HG03457 (cell line): ENCODE measurements around the gene TNFSF13B.
"Not testable (repeated sequence)": the region's sequence is repeated elsewhere in the genome, so short reads cannot be mapped to it uniquely, and the experiment has no call there.

Source experiments
- ATAC-seq: cut with Tn5 transposase; IDR thresholded peaks from one replicate; pipeline ENCODE4 v1.9.1; 2021; ENCODE audit warnings: moderate number of reproducible peaks; ENCODE audit not compliant: unreplicated experiment

TNFSF13B gene, protein sequence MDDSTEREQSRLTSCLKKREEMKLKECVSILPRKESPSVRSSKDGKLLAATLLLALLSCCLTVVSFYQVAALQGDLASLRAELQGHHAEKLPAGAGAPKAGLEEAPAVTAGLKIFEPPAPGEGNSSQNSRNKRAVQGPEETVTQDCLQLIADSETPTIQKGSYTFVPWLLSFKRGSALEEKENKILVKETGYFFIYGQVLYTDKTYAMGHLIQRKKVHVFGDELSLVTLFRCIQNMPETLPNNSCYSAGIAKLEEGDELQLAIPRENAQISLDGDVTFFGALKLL

DNA sequence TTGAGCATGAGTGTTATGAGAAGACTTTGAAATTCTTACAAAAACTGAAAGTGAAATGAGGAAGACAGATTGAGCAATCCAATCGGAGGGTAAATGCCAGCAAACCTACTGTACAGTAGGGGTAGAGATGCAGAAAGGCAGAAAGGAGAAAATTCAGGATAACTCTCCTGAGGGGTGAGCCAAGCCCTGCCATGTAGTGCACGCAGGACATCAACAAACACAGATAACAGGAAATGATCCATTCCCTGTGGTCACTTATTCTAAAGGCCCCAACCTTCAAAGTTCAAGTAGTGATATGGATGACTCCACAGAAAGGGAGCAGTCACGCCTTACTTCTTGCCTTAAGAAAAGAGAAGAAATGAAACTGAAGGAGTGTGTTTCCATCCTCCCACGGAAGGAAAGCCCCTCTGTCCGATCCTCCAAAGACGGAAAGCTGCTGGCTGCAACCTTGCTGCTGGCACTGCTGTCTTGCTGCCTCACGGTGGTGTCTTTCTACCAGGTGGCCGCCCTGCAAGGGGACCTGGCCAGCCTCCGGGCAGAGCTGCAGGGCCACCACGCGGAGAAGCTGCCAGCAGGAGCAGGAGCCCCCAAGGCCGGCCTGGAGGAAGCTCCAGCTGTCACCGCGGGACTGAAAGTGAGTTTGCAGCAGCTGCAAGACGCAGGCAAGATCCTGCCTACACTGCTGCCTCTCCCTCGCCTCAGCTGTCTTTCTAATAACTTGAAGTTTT lies at the start of gene TNFSF13B:
TSS of gene TNFSF13B (plus strand) at position 118 of the 728 bp plus-strand sequence. CDS start at position 296, 178 bp downstream.
- ATAC-seq: peak; percentile 77

- ATAC-seq: no peak
These were observed 49.5 kb upstream of the TNFSF13B start for GRCh38 chr13:108220041-108220440.

GRCh38 chr13:108223687-108224503 lies 45.6 kb upstream of the TNFSF13B start:
- no peak for ATAC-seq

DNA sequence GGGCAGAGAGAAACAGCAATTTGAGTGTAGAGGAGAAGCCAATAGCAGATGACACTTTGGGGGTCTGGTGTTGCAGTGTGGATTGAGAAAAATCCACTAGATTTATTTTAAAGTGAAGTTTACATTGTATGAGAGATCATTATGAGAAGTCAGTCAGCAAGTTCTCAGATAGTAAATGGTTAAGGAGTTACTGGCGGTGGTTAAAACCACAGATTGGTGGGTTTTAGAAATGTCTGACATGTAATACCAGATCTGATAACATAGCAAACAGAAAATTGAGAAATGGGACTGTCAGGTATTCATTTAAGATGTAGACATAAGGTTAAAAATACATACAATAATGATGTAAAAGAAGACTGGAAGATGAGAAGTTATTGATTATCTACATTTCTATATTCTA lies 44.1 kb upstream of the TNFSF13B start:
- ATAC-seq: peak; percentile 60

- ATAC-seq: peak; percentile 31
These were observed 43.3 kb upstream of the TNFSF13B start for GRCh38 chr13:108226184-108226583.

- no peak for ATAC-seq
These were observed 41.8 kb upstream of the TNFSF13B start for GRCh38 chr13:108227651-108228272.

DNA sequence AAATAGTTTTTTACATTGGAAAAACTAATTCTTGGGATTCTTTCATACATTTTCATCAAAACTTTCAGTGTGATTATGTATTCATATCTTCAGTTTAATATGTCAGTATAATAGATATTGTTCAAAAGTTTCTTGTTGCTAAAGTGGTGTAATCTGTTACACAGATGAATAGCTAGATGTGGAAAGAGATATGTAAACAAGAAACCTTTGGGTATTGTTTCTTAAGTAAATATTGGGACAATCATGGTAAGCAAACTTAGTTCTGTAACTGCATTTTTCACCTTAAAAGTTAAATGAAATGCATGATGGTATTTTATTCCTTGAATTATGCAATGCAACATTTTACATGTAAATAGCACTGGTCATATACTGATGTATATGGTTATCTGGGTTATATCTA lies 39.1 kb upstream of the TNFSF13B start:
- no peak for ATAC-seq

GRCh38 chr13:108249150-108249549 lies 20.4 kb upstream of the TNFSF13B start:
- ATAC-seq: peak; percentile 89

GRCh38 chr13:108257248-108257647 lies 12.3 kb upstream of the TNFSF13B start:
- ATAC-seq: no peak

GRCh38 chr13:108263621-108264355 lies 5.7 kb upstream of the TNFSF13B start:
- no peak for ATAC-seq

DNA sequence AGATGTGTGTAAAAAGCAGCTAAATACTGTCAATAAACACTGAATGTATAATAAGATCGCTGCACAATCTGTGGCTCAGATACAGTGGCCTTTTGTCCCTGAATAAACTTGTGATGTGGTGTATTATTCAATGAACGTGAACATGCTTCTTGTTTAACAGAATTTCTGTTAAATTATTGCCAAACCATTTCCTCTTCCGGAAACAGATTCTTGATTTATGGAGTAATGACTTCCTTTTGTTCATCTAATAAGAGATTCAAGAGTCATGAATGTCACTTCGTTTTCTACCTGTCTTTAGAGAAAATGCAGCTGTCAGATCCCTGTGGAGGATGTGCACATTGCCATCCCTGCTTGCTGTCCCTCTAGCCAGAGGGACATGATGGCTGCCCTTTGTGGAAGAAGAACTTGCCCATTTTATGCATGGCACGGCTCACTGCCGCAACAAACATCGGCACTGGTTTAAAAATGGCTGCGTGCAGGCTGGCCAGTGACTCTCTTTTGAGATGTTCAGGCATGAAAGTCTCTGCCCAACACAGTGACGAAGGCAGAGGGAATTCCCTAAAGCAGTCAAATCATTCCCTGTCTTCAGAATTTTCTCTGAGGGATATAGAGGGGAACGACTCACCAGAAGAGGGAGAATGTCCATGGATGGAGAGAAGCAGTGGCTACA lies 3.1 kb upstream of the TNFSF13B start:
- ATAC-seq: no peak

GRCh38 chr13:108267347-108267746 lies 2.2 kb upstream of the TNFSF13B start:
- no peak for ATAC-seq

DNA sequence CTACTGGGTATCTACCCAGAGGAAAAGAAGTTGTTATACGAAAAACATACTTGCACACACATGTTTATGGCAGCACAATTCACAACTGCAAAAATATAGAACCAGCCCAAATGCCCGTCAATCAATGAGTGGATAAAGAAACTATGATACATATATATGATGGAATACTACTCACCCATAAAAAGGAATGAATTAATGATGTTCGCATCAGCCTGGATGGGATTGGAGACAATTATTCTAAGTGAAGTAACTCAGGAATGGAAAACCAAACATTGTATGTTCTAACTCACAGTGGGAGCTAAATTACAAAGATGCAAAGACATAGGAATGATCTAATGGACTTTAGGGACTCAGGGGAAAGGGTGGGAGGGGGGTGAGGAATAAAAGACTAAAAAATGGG lies 1.7 kb upstream of the TNFSF13B start:
- ATAC-seq: not testable (repeated sequence)

GRCh38 chr13:108268466-108269112 lies 929 bp upstream of the TNFSF13B start:
- no peak for ATAC-seq

- peak; percentile 2 for ATAC-seq
These were observed 924 bp downstream of the TNFSF13B start for GRCh38 chr13:108270442-108270841.

DNA sequence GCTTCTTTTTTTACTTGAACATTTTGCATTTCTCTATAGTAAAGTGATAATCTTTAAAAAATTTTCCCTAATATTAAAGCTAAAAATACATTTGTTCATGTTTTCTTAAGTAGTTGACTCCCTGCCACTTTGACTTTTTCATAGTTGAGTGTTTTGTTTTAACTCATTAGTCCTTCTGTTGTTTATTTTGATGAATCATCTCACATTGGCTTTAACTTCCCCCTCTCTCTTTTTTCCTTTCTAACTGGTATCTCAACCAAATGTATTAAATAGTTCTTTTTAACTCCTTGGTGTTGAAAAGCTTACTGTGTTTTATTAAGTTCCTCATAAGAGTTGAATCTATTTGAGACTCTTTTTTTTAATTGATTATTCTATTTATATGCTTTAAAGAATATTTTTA lies 2.8 kb downstream of the TNFSF13B start:
- ATAC-seq: no peak

GRCh38 chr13:108273429-108274118 lies 4.1 kb downstream of the TNFSF13B start:
- no peak for ATAC-seq

- no peak for ATAC-seq
These were observed 5.2 kb downstream of the TNFSF13B start for GRCh38 chr13:108274718-108275117.

DNA sequence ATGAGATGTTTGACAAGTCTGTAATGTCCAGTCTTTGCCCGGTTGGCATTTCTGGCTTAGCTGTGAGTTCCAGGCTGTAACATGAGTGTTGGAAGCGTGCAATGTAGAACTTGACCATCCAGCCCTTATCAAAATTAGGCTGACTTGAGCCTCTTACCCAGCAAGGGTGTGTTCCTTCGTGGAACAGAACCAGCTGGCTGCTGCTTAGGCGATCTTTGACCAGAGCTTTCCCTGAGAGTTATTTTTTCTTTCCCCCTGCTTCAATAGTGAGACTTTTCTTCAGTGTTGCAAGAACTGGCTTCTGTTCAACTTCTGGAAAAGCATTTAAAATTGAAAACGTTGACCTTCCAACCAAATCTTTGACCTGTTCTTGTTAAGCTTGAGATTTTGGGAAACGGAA lies 6.5 kb downstream of the TNFSF13B start:
- no peak for ATAC-seq
